Colon (tissue), 2 donors: ENCODE measurements around the gene NEB.
"Not testable (repeated sequence)": the region's sequence is repeated elsewhere in the genome, so short reads cannot be mapped to it uniquely, and the experiment has no call there.

ENCODE experiments used
- FAIRE-seq: peaks from 2 replicates; lab custom pipeline; 2012; peaks lifted over from hg19 to GRCh38; lab: Jason Lieb, UNC
- donor health status: control.
- donor health status: control.

NEB gene

DNA sequence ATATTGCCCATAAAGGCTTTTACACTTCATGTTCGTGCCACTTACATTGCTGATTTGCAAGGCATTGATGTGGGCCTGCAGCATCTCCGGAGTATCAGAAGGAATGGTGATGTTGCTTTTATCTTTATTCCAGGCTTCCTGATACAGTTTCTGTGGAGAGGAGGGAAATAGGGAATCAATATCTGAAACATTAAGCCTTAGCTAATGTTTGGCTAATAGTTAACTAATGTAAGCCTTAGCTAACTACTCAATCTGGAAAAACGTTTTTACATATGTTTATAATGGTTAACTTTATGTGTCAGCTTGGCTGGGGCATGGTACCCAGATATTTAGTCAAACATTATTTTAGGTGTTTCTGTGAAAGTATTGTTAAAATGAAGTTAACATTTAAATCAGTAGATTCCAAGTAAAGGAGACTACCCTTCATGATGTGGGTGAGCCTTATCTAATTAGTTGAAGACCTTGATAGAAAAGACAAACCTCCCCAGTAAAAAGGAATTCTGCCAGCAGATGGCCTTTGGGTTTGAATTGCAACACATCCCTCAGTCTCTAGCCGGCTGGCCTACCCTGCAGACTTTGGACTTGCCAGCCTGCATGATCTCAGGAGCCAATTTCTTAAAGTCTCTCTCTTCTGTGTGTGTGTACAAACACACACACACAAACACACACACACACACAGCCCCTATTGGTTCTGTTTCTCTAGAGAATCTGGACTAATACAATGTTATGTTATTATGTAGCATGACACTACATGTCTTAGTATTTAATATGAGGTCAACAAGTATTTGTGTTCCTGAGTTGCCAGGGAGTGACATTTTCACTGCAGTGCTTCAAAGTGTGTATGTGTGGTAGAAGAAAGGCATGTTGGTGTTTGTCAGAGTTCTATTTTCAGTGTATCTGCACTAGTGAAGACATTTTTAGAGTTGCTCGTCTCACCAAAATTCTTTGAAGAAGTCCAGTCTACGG is 126.5 kb downstream of the NEB start:
- peak; percentile 36 for FAIRE-seq

DNA sequence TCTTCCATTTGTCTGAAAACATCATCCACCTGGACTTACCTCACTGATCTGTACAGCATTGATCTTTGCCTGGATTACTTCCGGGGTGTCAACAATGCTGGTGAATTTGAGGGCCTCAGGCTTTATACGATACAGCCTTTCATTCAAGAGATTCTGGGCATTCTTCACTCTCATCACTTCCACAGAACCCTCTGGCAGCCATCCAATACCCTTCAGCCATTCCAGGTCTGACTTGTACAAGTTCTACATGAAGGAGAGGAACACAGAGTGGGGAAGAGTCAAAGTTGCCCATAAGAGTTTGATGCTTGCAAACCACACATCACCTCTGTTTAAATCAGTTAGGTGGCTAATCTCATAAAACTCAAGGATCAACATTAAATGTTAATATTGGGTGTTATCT is 130.7 kb downstream of the NEB start:
- FAIRE-seq: not testable (repeated sequence)

DNA sequence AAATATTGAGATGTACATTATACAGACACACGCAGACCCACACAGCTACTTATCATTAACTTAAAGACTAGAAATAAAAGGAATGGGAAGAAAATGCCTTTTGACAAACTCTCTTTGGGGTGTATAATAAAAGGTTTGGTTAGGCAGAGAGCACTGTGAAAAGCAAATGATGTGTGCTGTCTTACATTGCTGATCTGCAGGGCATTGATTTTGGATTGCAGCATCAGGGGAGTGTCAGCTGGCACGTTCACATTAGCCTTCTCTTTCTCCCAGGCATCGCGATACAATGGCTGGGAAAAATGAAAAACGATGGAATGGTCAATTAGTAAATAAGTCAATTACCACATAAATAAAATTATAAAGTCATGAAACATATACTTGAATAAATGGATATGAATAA is 131.9 kb downstream of the NEB start:
- FAIRE-seq: not testable (repeated sequence)

DNA sequence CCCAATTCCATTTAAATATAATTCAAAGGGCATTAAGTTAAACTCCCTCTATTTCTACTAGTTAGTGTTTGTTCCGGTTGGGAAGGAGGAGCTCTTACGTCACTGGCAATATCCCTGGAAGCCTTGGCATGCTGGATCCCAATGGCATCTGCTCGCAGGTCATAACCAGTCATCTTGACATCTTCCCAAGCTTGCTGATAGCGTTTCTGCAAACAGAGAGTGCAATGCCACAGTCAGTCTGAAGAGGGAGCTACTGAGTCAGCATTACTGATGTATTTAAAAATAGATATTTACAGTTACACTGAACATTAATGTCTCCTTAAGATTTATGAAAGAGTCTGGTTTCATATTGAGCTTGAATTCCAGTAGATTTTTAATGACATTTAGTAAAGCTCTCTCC is 132.5 kb downstream of the NEB start:
- not testable (repeated sequence) for FAIRE-seq

DNA sequence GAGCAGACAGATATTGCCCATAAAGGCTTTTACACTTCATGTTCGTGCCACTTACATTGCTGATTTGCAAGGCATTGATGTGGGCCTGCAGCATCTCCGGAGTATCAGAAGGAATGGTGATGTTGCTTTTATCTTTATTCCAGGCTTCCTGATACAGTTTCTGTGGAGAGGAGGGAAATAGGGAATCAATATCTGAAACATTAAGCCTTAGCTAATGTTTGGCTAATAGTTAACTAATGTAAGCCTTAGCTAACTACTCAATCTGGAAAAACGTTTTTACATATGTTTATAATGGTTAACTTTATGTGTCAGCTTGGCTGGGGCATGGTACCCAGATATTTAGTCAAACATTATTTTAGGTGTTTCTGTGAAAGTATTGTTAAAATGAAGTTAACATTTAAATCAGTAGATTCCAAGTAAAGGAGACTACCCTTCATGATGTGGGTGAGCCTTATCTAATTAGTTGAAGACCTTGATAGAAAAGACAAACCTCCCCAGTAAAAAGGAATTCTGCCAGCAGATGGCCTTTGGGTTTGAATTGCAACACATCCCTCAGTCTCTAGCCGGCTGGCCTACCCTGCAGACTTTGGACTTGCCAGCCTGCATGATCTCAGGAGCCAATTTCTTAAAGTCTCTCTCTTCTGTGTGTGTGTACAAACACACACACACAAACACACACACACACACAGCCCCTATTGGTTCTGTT is 137.2 kb downstream of the NEB start:
- FAIRE-seq: not testable (repeated sequence)

DNA sequence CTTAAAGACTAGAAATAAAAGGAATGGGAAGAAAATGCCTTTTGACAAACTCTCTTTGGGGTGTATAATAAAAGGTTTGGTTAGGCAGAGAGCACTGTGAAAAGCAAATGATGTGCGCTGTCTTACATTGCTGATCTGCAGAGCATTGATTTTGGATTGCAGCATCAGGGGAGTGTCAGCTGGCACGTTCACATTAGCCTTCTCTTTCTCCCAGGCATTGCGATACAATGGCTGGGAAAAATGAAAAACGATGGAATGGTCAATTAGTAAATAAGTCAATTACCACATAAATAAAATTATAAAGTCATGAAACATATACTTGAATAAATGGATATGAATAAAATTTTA is 142.4 kb downstream of the NEB start:
- not testable (repeated sequence) for FAIRE-seq

DNA sequence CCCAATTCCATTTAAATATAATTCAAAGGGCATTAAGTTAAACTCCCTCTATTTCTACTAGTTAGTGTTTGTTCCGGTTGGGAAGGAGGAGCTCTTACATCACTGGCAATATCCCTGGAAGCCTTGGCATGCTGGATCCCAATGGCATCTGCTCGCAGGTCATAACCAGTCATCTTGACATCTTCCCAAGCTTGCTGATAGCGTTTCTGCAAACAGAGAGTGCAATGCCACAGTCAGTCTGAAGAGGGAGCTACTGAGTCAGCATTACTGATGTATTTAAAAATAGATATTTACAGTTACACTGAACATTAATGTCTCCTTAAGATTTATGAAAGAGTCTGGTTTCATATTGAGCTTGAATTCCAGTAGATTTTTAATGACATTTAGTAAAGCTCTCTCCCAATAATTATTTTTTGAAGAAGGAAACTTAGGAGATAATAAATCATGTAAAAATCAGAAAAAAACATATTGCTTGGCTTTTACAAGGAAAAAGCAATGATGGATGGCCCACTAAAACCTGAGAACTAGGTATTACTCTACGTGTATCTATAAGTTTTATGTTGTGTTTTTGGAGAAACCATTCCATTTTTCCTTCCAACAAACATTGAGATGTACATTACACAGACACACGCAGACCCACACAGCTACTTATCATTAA is 142.9 kb downstream of the NEB start:
- not testable (repeated sequence) for FAIRE-seq

DNA sequence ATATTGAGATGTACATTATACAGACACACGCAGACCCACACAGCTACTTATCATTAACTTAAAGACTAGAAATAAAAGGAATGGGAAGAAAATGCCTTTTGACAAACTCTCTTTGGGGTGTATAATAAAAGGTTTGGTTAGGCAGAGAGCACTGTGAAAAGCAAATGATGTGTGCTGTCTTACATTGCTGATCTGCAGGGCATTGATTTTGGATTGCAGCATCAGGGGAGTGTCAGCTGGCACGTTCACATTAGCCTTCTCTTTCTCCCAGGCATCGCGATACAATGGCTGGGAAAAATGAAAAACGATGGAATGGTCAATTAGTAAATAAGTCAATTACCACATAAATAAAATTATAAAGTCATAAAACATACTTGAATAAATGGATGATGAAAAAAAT is 153.0 kb downstream of the NEB start:
- FAIRE-seq: not testable (repeated sequence)

DNA sequence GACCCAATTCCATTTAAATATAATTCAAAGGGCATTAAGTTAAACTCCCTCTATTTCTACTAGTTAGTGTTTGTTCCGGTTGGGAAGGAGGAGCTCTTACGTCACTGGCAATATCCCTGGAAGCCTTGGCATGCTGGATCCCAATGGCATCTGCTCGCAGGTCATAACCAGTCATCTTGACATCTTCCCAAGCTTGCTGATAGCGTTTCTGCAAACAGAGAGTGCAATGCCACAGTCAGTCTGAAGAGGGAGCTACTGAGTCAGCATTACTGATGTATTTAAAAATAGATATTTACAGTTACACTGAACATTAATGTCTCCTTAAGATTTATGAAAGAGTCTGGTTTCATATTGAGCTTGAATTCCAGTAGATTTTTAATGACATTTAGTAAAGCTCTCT is 153.6 kb downstream of the NEB start:
- peak; percentile 55 for FAIRE-seq

DNA sequence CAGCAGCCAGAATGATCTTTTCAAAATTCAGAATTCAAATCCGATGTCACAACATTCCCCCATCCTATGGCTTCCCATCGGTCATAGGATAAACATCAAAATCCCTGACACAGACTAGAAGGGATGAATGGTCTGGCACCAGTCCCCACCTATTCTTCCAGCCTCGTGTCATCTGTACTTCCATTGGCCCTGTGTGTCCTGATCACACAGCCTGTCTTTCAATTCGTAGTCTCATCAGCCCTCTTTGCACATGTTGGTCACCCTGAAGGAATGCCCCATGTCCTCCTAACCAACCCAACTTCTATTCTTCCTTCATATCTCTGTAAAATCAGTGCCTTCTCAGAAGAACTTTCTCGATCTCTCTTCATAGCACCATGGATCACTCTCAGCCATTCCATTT is 157.2 kb downstream of the NEB start:
- no peak for FAIRE-seq

DNA sequence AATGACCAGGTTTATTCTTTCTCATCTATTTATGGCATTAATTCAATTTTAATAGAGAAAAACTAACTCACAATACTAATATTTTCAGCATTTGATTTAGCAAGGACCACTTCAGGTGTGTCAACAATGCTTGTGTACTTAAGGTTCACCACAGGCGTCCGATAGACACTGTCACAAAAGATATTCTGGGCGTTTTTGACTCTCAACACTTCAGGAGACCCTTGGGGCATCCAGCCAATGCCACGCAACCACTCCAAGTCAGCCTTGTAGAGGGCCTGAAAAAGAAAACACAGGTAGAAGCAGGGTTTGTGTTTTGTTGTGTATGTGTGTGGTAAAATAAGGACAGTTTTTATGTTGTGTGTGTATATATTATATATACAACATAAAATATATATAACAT is 158.2 kb downstream of the NEB start:
- FAIRE-seq: no peak

DNA sequence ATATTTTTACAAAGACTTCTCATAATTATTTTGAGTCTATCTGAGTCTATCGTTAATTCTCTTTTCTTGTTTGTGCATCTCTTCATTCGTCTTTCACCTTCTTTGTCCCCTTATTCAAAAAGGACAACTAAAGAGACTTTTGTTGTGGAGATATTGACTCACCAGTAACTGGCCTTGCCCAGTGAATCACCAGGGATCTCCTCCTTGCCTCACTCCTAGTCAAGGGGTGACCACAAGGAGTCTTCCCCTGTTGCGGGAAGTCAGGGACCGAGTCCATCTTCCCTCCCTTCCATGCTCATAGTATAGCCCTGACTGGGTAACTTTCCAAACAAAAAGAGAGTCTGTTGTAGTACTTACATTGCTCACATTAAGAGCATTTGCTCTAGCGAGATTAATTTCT is 158.9 kb downstream of the NEB start:
- no peak for FAIRE-seq

DNA sequence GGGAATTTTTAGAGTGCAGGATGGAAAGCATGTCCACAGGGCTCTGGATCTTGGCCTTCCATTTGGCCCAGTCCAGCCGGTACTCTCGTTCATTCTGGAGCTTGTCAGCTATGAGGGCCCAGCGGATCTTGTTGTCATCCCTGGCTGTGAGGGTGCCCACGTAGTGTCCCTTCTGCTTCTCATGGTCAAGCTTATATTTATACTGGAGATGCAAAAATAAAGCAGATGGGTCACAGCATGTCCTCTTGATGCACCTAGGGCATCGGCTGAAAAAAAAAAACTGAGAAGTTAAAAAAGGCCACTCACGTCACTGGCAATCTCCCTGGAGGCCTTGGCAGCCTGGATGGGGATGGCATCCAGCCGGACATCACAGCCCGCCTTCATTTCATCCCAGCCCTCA is 164.1 kb downstream of the NEB start:
- no peak for FAIRE-seq

DNA sequence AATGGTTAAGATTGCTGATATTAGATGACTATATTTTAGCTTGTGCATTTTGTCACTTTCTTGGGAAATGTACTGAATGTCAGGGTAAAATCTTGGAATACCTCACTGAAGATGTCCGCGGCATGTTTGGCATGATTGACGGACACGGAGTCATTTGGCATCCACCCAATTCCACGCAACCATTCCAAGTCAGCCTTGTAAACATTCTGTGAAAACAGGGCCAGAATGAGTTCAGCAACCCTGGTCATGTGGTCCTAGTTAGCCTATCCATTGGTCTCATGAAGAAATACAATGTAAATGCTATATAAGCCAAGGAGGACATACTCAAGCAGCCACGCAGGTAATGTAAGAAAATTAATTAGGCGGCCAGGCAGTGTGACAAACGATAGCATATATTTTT is 165.1 kb downstream of the NEB start:
- FAIRE-seq: no peak

DNA sequence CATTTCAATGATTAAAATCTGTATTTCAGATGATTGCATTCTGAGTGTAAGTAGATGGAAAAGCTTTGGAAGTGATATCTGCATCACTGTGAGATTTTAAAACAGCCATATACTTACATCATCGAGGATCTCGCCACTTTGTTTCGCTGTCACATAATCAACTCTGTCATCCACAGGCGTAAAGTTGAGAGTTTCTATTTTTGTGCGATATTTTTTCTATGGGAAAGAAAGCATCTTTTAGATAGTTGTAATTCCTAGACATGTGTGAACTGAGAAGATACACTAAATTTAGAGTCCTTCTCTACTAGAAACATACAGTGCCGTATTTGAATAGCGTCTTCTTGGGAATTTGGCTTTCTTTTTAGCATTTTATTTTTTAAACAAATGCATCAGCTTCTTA is 165.8 kb downstream of the NEB start:
- FAIRE-seq: no peak

DNA sequence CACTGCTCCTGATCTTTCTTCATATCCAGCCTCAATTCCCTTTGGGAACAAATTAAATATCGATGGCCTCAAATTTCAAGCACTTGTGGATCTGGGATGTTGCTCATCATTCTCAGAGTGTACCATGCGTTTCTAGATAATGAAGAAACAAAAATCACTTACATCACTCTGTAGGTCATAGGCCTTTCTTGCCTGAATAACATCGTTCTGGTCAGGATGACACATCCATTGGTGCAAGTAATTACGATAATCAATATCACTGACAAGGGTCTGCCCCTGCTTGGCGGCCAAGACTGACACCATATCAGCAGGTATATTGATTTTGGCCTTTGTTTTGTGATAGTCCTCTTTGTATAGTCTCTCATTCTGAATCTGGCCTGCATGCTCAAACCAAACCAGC is 167.3 kb downstream of the NEB start:
- no peak for FAIRE-seq

DNA sequence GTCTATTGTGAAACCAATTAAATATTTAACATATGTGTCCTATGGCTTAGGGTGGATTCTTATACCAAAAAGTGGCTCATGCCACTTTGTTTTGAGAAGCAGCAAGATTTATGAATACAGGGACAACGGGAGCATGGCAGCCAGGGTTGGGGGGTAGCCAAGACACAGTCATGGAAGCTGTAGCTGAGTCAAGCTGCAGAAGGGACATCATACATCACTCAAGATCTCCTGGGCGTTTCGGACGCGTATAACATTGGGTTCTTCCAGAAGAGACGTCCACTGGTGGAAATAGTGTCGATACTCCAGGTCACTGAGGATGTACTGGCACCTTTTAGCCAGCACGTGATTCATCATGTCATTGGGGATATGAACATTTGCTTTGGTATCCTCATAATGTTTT is 171.9 kb downstream of the NEB start:
- no peak for FAIRE-seq

DNA sequence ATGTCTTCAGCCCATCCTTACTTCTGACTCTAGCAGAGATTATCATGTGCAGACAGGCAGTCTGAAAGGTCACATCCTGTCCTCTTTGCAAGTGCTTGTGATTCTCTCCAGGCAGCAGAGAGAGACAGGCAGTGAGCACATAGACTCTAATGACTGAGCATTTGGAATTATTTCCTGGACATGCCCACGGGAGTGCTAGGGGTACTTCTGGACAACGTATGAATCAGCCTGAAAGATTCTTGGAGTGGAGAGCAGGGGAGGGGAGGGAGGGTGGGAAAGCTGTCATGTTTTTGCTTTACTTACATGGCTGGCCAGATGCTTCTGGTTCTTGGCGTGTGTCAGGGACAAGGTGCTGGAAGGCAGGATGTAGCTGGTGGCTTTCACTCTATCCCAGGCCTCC is 174.0 kb downstream of the NEB start:
- no peak for FAIRE-seq

DNA sequence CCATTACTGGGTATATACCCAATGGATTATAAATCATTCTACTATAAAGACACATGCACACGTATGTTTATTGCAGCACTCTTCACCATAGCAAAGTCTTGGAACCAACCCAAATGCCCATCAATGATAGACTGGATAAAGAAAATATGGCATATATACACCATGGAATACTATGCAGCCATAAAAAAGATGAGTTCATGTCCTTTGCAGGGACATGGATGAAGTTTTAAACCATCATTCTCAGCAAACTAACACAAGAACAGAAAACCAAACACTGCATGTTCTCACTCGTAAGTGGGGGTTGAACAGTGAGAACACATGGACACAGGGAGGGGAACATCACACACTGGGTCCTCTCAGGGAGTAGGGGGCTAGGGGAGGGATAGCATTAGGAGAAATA is 174.8 kb downstream of the NEB start:
- not testable (repeated sequence) for FAIRE-seq

DNA sequence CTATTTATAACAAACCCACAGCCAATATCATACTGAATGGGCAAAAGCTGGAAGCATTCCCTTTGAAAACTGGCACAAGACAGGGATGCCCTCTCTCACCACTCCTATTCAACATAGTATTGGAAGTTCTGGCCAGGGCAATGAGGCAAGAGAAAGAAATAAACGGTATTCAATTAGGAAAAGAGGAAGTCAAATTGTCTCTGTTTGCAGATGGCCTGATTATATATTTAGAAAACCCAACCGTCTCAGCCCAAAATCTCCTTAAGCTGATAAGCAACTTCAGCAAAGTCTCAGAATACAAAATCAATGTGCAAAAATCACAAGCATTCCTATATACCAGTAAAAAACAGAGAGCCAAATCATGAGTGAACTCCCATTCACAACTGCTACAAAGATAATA is 176.4 kb downstream of the NEB start:
- FAIRE-seq: not testable (repeated sequence)

DNA sequence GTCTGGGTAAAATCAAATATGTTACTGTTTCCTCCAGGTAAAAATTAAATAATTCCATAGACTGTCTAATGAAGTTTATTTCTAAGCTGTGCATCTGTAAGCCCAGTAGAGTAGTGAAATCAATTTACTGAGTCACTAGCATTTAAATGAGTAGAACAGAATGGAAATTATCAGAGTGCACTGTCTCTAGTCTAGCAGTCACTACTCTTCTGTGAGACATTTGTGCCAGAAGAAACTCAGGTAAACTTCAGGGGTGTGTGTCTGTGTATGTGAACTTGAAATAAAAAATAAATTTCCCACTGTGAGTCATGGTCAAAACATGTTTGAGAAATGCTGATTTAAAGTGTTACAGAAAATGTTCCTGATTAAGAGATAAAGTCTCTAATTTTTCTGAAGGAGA is 178.2 kb downstream of the NEB start:
- FAIRE-seq: no peak

DNA sequence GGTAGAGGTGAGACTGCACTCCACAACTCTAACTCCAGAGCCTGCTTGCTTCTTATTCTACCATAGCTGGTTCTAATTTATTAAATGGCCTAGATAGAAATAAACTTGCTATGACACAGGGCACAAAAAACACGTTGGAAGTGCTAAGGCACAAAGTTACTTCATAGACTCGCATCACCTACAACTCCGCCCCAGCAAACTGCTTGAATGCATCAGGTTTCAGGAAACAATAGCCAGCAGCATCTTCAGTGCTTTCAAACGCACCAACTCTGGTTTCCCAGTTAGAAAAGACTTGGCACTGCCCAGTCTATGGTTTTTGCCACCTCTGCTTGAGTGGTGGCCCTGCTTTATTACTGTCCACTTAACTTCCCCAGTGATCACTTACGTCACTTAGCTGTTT is 182.0 kb downstream of the NEB start:
- FAIRE-seq: no peak

DNA sequence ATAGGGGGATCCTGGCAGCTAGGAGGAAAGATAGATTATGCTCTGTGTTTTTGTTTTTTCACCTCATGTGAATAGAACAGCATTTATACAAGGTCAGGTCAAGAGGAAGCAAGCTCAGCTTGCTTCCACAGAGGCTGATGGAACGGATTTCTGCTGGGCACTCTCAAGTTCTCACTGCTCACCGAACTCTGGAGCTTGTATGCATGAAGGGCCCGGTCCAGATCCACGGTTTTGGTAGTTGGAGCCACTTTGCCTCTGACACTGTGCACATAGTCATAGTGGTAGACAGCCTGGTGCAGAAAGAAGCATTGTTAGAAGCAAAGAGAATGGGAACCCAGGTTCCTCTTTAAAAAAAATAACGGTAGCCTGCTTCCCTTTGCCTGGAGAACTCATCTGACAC is 182.7 kb downstream of the NEB start:
- FAIRE-seq: no peak
